Activated CD8-positive, alpha-beta memory T cell treated with anti-CD3 and anti-CD28 coated beads, Interleukin-2, amount 50 U/mL, for 4 hours (primary cell): ENCODE measurements around the gene DDA1.

ENCODE experiments used
- DNase-seq: peaks from one replicate; pipeline ENCODE4 v3.0.0-alpha.2; 2020

DDA1 gene

DNA sequence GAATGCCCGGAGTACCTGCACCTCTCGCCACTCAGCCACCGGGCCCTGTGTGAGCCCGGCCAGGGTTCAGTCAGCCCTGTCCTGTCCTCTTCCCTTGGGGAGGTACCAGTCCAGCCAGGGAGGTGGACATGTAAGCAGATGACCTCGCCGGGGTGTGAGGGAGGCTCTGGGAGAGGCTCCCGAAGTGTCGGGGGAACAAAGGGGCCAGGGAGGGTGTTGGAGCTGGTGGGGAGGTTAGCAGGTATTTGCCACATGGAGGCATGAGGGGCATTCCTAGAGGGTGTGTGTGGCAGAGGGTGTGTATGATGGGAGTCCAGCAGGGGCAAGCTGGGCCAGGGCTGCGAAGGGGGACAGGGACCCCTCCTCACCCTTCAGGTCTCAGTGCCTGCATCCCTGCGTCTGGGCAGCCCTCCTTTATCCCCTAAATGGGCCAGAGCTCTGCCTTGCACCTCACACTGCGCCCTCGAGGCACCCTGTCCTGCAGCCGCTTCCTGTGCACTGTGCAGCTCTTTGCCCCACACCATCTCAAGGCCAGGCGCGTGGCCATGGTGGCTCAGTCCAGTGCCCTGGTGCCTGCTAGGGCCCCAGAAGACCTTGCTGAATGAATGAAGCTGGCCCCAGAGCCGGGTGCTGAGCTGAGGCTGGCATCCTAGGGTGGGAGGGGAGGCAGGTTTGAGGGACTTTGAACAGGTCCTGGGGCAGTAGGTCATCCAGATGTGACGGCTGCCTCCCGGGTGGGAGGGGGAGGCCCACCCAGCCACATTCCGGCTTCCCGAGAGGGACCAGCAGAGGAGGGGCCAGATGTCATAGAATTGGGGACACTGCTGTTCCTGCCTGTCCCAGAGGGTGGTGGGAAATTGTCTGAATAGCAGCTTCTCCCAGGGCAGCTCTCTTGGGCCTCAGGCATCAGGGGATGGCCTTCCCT is 3.1 kb downstream of the DDA1 start:
- no peak for DNase-seq

DNA sequence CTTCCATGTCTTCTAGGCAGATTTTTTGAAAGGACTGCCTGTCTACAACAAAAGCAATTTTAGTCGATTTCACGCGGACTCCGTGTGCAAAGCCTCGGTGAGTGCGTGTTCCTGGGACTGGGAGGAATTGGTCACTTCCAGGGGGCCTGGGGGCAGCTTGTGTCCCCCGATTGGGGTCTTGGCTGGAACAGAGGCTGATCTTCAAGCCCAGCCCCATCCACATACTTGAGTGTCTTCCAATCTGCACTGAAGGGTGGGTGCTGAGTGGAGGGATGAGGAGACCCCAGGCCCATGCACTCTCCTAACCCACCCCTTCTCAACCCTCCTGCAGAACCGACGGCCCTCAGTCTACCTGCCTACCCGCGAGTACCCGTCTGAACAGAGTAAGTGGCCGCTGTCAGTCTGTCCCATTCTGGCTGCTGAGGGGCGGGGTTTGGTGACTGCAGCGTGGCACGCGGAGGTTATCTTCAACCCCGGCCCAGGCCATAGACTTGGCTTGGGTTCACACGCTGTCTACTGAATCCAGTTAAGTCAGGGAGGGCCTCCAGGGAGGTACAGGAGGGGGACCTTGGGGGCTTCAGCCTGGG is 4.7 kb downstream of the DDA1 start:
- no peak for DNase-seq

DNA sequence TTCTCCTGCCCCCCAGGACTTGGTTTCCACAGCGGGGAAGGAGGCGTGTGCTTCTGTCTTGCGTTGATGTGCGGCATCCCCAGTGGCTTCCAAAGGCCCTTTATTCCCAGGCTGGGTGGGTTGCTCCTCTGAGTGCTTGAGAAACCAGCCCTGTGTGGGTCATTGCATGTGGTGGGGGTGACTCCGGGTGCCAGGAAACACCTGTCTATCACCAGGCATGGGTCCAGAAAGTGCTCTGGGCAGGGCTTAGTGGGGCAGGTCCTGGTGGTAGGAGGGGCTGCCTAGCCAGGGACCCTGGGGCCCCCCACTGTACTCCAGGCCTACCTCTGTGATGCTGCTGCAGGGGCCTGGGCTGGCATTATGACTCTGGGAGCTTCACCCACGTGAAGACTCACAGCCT is 9.6 kb downstream of the DDA1 start:
- DNase-seq, result no peak

DNA sequence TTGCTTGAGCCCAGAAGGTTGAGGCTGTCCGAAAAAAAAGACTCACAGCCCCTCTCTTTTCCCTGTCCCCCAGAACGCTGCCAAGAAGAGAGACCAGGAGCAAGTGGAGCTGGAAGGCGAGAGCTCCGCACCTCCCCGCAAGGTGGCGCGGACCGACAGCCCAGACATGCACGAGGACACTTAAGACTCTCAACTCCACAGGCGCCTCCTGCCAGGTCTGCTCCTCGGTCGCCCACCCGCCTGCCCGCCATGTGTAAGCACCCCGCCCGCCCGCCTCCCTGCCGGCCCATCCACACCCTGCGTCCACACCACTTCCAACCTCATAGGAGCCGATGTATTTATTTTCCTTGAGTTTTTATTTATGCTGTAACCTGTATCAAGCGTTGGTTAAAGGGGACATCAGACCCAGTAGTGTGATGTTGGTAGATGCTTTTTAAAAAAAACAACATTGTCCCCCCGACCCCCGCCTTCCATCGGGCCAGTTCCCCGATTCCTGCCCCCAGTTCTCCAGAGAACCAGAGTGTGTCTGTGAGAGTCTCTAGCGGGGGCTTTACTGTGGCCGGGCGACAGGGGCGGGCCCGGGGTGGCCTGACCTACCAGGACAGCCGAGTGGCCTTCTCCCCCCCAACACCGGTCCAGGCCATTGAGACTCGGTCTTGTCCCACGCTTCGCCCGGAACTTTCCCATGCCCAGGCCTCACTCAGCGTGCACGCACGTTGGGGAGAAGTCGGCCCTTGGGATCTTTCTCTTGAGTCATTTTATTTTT is 10.3 kb downstream of the DDA1 start:
- no peak for DNase-seq

DNA sequence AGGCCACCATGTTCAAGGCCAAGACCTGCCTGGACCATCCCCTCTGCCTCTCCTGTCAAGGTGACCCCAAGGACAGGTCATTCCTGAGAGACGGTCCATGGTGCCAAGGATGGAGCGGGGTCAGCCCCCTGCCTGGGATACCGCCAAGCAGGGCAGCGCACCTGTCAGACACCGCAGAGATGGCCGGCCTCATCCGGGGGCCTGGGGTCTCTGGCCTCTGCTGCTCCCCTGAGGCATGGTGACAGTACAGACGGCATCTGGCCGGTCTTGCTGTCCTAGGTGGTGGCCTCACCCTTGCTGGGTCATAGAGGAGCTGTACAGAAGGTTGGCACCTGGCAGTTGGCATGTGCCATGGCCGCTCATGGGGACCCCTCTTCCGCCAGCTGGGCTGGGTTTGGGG is 11.1 kb downstream of the DDA1 start:
- DNase-seq, result no peak

DNA sequence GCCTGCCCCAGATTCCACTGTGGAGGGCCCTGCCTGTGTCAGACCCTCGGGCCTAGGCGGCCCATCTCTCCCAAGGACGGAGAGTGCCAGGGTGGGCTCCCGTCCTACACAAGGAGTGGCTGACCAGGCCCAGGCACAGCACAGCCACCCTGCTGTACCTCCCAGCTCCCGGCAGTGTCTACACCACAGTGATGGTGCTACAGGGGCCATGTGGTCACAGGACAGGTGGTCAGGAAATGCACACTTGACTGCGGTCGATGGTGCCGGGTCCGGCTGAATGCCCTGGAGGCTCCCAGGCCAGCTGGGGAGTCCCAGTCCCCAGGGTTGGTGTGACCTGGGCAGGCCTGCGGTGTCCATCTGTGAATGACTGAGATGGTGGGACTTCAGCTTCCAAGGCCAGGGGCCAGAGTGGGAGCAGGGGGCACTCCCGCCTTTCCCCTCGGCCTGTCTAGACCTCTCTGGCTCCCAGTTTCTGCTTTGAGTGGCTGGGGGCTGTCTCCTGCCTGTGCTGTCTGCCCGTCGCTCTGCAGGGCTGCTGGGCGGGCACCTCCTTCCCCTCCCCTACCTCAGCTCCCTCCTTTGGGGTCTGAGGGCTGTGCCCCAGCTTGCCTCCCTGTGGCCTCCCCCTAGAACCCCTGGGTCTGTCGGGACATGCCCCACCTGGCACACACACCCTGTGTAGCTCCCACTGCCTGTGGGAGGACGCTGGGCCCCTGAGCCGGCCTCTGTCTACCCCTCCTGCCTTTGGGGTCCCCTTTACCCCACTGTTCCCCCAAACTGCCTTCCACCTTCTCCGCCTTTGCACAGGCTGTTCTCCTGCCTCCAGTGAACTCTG is 12.5 kb downstream of the DDA1 start:
- no peak for DNase-seq

DNA sequence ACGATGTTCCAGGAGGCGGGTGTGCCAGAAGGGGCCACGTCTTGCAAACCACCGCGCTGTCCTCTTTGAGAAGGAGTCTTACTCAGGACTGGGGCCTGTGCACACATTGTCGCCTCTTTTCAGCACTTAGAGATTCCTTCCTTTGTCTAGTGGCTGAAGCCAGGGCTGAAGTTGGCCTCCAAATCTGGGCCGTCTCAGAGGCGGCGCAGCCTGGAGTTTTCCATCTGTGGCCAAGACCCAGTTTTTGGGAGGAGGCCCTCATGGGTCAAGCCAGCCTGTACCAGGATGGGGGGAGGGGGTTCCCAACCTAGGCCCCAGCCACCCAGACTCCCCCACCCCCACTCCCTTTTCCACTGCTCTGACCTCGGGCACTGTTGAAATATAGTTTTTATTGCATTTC is 13.5 kb downstream of the DDA1 start:
- DNase-seq, result no peak

DNA sequence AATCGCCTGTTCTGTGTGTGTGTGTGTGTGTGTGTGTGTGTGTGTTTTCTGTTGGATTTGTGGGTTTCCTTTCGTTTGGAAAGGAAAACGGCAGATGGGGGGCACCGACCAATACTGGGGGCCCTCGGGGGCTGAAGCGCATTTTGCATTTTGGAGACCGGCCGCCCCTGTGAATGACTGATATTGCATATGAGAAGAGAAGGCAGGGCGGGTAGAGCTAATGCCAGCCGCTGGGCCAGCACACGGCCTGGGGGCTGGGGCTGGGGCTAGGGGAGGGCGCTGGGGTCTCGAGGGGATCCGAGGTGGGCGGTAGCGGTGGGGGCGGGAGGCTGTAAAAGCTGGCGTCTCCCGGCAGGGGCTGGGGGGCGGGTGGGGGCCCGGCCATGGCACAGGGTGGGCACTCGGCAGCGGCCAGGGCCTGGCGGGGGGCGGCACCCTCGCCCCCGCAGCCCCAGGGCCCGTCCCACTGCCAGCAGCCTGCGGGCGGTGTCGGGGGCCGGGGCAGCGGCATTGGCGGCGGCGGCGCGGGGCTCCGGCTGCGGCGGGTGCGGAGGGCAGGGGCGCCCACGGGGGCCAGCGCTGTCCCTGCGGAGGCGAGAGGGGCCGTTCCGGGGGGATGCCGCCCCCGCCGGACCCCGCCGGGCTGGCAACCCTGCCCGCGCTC is 14.1 kb downstream of the DDA1 start:
- DNase-seq, result no peak

DNA sequence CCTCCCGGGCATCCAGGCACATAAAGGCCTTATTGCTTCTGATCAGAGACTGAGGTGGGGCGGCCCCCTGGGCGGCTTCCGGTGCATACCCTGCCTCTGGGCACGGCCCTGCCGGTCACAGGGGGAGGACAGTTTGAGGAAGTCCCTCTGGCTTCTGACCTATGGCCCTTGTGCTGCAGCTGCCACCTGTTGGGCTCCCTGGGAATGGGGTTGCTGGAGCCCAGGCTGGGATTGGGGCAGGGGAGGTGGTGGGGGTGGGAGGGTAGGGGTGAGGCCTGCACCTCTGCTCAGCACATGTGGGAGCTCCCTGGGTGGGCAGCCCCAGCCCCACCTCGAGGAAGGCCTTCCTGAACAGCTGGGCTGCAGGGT is 14.6 kb downstream of the DDA1 start:
- DNase-seq, result no peak

DNA sequence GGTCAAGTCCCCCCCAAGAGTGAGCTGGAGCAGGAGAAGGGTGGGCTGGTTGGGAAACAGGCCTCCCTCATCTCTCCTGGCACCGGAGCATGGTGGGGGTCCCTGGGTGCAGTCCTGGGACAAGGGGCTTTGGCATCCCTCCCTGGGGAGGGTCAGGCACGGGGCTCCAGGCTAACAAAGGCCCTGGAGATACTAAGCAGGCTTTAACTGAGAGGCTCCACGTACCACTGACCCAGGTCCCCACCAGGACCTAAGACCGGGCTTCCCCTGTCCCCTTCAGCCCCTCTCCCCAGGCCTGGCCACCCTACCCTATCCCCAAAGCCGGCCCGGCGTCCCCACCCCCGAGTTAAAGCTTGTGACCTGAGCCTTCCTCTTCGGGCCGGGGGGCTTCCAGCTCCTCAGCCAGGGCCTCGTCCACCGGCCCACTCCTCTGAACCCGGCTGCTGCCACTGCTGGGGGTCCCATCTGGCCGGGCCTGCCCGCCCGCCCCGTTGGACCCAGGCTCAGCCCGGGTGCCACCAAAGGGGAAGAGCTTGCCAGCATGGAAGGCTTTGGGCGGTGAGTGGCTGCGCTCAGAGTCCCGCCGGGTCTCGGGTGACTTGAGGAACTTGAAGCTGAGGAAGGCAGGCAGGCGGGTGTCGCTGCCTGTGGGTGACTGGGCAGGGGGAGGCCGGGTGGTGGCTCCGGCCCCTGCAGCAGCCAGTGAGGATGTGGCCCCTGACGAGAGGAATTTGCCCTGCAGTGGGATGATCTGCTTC is 15.2 kb downstream of the DDA1 start:
- no peak for DNase-seq

DNA sequence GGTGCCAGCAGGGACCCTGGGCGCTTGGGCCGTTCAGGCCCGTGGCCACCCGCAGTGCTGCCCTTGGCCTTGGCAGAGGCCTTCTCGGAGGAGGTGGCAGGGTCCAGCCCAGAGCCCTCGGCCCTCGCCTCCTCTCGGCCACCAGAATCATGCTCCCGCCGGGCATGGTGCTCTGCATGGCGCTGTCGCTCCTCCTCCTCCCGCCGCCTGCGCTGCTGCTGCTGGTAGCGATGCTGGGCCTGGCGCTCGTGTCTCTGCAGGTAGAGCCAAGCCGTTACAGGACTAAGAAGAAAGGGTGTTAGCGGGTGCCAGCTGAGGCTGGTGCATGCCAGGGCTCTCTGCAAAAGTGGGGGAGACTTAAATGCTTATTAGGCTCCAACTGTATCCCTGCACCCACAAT is 15.8 kb downstream of the DDA1 start:
- DNase-seq, result no peak

DNA sequence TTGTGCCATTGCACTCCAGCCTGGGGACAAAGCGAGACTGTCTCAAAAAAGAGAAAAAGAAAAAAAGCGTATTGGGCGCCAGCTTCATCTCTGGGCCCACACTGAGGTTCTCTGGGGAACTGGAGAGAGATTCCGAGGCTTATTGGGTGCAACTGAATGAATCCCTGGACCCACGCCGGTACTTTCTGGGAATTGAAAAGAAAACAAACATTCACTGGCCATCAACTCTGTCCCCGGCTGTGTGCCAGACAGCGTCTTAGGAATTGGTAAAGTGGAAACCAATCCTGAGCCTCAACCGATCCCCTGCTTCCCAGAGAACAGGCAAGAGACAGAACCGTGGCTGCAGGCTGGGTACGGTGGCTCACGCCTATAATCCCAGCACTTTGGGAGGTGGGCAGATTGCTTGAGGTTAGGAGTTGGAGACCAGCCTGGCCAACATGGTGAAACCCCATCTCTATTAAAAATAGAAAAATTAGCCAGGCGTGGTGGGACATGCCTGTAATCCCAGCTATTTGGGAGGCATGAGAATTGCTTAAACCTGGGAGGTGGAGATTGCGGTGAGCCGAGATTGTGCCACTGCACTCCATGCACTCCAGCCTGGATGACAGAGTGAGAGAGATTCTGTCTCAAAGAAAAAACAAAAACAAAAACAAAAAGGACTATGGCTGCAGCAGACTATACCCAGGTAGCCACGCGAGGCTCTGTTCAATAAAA is 16.7 kb downstream of the DDA1 start:
- DNase-seq, result no peak

DNA sequence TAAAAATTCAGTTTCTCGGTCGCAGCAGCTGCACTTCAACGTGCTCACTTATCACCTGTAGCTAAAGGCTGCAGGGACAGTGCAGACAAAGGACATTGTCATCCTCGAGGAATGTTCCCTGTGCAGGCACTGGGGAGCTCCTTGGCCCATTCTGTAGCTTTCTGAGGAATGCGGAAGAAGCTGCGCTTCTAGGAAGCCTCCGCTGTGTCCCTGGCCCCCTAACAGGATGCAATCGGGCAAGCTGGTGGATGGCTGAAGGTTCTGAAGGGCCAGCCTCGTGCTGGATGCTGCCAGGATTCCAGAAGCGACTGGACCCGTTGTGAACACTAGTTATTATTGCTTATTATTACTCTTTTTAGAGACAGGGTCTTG is 17.2 kb downstream of the DDA1 start:
- DNase-seq, result no peak

DNA sequence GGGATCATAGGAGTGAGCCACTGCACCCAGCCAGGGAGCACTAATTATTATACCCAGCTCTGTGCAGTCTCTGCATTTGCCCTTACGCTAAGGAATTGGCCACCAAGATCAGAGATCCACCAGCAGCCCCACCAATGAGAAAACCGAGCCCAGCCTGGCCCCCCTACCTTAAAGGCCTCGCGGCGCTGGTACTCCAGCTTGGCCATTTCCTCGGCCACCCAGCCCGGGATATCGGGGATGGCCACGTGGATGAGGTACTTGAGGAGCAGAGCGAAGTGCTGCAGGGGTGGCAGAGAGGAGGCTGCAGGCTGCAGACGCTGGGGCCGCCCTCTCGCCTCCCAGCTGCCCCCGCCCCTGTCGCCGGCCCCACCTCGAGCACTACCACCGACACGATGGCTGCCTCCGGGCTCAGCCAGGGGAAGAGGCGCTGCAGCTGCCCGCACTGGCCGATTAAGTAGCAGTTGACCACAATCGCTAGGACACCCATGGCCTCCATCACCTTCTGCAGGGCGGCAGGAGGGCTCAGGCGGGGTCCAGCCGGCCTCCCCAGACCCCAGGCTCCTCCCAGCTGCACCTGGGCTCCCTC is 17.8 kb downstream of the DDA1 start:
- DNase-seq, result no peak

DNA sequence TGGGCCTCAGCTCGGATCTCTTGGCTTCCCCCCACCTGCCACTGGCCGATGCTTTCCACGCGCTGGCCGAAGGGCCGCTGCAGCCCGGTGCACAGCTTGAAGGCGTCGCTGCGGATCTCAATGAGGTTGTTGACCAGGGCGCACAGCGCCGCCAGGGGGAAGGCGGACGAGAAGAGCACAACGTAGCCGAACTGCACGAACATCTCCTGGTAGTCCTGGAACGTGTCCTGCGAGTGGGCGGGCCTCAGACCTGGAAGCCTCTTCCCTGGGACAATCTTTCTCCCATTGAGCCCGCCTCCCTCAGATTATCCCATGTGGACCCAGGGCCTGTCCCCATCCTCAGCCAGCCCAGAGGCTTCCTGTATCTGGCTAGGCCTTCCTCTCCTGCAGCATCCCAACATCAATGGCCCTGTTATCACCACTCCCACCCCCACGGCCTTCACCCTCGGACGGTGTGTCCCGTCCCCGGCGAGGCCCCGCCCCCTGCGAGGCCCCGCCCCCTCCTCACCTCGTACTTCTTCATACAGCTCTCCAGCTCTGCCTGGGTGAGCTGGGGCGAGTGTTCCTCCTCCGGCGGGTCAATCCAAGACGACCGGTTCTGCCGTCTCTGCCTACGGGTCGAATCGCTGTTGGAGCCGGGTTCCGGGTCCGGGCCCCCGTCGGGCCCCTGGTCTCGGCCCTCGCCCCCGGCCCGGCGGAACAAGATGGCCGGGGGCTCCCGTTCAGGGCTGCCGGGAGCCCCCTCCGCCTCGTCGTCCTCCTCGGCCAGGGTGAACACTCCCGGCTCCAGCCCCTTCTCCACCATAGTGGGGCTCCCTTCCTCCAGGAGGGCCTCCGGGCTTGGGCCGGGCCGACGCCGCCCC is 18.5 kb downstream of the DDA1 start:
- DNase-seq, result peak; percentile 54

DNA sequence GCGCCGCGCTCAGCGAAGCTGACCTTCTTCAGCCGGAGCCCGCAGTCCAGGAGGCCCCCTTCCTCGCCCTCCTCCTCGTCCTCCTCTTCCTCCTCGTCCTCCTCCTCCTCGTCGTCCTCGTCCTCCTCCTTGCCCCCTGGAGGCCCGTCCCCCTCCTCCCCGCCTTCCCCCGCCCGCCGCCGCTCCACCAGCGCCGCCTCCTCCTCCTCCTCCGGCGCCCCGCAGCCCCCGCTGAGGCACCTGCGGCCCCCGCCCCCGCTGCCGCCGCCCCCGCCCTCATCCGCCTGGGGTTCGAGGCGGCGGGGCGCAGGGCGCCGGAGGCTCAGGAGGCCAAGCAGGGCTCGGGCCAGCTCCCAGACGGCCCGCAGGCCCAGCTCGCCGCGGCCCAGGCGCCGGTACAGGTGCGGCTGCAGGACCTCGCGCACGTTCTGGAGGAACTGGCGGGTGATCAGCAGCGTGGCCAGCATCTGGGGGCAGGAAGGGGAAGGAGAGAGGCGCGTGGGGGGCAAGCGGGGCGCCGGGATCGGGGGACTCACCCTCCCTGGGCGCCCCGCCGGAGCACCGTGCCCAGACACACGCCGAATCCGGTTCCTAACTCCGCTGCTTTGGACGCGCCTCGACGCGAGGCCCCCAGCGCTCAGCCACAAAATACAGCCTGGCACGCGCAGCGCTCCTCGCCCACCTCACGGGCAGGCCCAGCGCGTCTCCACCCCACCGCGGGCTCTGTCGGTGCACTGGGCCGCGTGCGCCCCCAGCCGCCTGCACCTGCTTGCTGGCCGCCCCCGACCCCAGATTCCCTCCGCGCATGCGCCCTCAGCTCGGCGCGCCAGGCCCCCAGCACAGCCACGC is 19.4 kb downstream of the DDA1 start:
- peak; percentile 56 for DNase-seq

DNA sequence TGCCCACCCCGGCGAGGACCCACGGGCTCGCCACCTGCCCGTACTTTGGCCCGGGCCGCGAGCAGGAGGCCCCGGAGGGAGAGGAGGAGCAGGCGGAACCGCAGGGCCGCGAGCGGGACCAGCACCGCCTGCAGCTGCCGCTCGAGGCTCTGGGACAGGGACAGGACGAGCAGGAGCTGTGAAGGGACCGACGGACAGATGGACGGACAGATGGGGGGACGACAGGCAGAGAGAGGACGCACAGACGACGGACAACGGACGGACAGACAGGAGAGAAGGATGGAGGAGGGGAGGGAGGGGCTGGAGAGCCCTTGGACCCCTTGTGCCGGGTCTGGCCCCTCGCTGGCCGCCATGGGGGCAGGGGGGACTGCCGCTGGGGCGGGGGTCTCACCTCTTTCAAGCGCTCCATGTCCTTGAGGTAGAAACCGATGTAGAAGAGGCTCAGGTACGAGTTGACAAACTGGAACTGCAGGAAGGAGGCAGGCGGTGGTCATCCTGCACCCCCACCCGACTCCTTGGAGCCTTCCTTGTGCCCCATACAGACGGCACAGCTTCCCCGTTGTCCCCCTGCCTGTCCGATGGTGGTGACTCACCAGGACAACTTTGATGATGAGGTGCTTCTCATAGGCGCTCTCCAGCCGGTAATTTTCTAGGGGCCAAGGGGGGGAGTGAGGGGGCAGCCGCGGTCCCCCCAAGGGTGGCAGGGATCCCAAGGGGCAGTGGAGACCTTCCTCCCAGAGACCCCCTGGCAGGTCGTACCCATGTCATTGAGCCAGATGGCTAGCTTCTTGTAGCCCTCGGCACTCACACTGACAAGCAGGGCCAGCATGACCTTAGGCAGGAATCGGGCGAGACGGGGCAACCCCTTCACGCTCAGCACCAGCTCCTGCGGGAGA is 20.3 kb downstream of the DDA1 start:
- no peak for DNase-seq
